ENCODE data around the gene CDHR1. TPM values are rescaled to one million over a fixed set of nuclear protein-coding genes. Genes with fewer than 3 reads are reported as not detected.

CDHR1 gene
- polyA plus RNA-seq, 3 donors = not detected

DNA sequence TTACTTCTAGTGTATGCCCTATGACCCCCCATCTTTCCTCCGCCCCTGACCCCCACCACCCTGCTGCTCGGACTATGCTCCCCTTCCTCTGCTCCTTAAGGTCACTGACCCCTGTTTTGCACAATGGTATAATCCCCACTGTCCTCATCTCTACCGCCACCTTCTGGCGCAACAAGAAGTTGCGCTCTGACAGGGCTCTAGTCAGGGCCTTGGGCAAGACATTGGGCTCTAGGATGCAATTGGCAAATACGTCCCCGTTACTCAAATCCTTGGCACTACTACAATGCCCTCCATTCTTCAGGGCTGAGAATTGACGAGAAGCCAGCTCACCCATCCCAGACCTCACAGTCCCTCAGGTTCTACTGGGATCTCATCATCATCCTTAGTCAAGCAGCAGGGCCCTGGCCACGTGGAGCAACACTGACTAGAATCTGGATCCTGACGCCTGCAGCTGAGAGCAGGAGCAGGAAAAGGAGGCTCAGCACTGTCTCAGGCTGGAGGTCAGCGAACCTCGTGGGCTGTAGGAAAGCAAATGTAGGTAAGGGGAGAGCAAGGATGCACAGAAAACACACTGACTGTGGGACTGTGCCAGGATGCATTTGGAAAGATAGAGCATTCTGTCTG lies 20.4 kb downstream of the CDHR1 start:
- intact Hi-C loops (cut with micrococcal nuclease) = no loop called here
- Histone ChIP-seq H3K36me3 (replicated peaks in 1 of 2; ENCODE audit: control insufficient read depth in 1 of 2, insufficient read depth in 2 of 2, low read length in 2 of 2) (no peaks in the 10 kb centered on the region), H3K27me3 (ENCODE audit: control insufficient read depth in 2 of 2, insufficient read depth in 2 of 2, low read length in 2 of 2) (no peaks in the 10 kb centered on the region), H2AFZ (ENCODE audit: insufficient read depth, low read depth, low read length, poor library complexity, severe bottlenecking) (no peak overlapping the region), H3K27ac (ENCODE audit: low read depth in 1 of 2, low read length in 2 of 2) (no peak overlapping the region), H3K4me1 (ENCODE audit: control insufficient read depth in 1 of 2, insufficient read depth in 2 of 2, low read length in 2 of 2) (no peaks in the 10 kb centered on the region), H3K4me3 (replicated peaks in 1 of 3; ENCODE audit: low read depth in 2 of 3, low read length in 3 of 3) (no peak overlapping the region), H3K79me2 (ENCODE audit: insufficient read depth, low read length) (no peaks in the 10 kb centered on the region), H4K20me1 (ENCODE audit: insufficient read depth, low read length) (no peaks in the 10 kb centered on the region), H3K9ac (ENCODE audit: insufficient read depth, low read length, poor library complexity, severe bottlenecking) (no peak overlapping the region), H3K9me3 (replicated peaks in 1 of 2; ENCODE audit: control insufficient read depth in 1 of 2, insufficient read depth in 1 of 2, low read length in 2 of 2) (no peaks in the 10 kb centered on the region), H3K4me2 (replicated peaks; ENCODE audit: extremely low read depth, low read length, poor library complexity, severe bottlenecking) (no peak overlapping the region)
- Mint-ChIP-seq H3K4me1 (no peaks in the 10 kb centered on the region), H3K27ac (peak overlapping the region in 1 of 7 donors; percentile 7), H3K4me3 (peak overlapping the region; percentile 45 to 54), H3K27me3 (ENCODE audit: low read depth in 3 of 3) (peaks cover 6 to 13% (median 11%) of the 10 kb centered on the region in 3 donors), H3K36me3 (no peaks in the 10 kb centered on the region), H3K9me3 (peaks cover 0 to 5% (median 2%) of the 10 kb centered on the region in 7 donors)
- WGBS (ENCODE audit: insufficient coverage) = 64% methylated on average over 10 of the region's 12 CpGs
- peak; percentile 17 to 23 (median 17) for DNase-seq
- TF ChIP-seq, protein P1, sequence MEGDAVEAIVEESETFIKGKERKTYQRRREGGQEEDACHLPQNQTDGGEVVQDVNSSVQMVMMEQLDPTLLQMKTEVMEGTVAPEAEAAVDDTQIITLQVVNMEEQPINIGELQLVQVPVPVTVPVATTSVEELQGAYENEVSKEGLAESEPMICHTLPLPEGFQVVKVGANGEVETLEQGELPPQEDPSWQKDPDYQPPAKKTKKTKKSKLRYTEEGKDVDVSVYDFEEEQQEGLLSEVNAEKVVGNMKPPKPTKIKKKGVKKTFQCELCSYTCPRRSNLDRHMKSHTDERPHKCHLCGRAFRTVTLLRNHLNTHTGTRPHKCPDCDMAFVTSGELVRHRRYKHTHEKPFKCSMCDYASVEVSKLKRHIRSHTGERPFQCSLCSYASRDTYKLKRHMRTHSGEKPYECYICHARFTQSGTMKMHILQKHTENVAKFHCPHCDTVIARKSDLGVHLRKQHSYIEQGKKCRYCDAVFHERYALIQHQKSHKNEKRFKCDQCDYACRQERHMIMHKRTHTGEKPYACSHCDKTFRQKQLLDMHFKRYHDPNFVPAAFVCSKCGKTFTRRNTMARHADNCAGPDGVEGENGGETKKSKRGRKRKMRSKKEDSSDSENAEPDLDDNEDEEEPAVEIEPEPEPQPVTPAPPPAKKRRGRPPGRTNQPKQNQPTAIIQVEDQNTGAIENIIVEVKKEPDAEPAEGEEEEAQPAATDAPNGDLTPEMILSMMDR (IDR thresholded peaks at IDR 0.05) = peak; percentile 66

- Histone ChIP-seq H3K4me2 (replicated peaks; ENCODE audit: extremely low read depth, low read length, poor library complexity, severe bottlenecking) (no peak overlapping the region), H3K9ac (ENCODE audit: insufficient read depth, low read length, poor library complexity, severe bottlenecking) (no peak overlapping the region), H3K27ac (ENCODE audit: low read depth in 1 of 2, low read length in 2 of 2) (no peak overlapping the region), H3K9me3 (replicated peaks in 1 of 2; ENCODE audit: control insufficient read depth in 1 of 2, insufficient read depth in 1 of 2, low read length in 2 of 2) (no peaks in the 10 kb centered on the region), H3K36me3 (replicated peaks in 1 of 2; ENCODE audit: control insufficient read depth in 1 of 2, insufficient read depth in 2 of 2, low read length in 2 of 2) (no peaks in the 10 kb centered on the region), H2AFZ (ENCODE audit: insufficient read depth, low read depth, low read length, poor library complexity, severe bottlenecking) (no peak overlapping the region), H4K20me1 (ENCODE audit: insufficient read depth, low read length) (no peaks in the 10 kb centered on the region), H3K4me1 (ENCODE audit: control insufficient read depth in 1 of 2, insufficient read depth in 2 of 2, low read length in 2 of 2) (no peaks in the 10 kb centered on the region), H3K79me2 (ENCODE audit: insufficient read depth, low read length) (no peaks in the 10 kb centered on the region), H3K27me3 (ENCODE audit: control insufficient read depth in 2 of 2, insufficient read depth in 2 of 2, low read length in 2 of 2) (no peaks in the 10 kb centered on the region), H3K4me3 (replicated peaks in 1 of 3; ENCODE audit: low read depth in 2 of 3, low read length in 3 of 3) (no peak overlapping the region)
- WGBS (ENCODE audit: insufficient coverage) = 87% methylated on average over 9 of the region's 9 CpGs
- Mint-ChIP-seq H3K4me1 (no peaks in the 10 kb centered on the region), H3K27me3 (ENCODE audit: low read depth in 3 of 3) (peaks cover 4 to 6% (median 6%) of the 10 kb centered on the region in 3 donors), H3K4me3 (no peak overlapping the region), H3K9me3 (peaks cover 0 to 5% (median 2%) of the 10 kb centered on the region in 7 donors), H3K36me3 (no peaks in the 10 kb centered on the region), H3K27ac (no peak overlapping the region)
- intact Hi-C loops (cut with micrococcal nuclease) = no loop called here
- no peak for DNase-seq
- TF ChIP-seq, protein P1 (IDR thresholded peaks at IDR 0.05) = no peak
Measured at GRCh38 chr10:84216834-84217233, 22.5 kb downstream of the CDHR1 start.

Measured in CD14-positive monocyte (primary cell).